ENCODE measurements around the gene WDR72. TPM values are rescaled to one million over a fixed set of nuclear protein-coding genes. Genes with fewer than 3 reads are reported as not detected.

Gene WDR72
- total and polyA plus RNA-seq, 2 of the 13 experiments (the other 11 are each of a cell fraction or from before 2014, with no cell fraction given), result 0.21 to 0.60 TPM

GRCh38 chr15:53511175-53511574 is 248.3 kb downstream of the WDR72 start (continued):
- TF ChIP-seq HNRNPK (IDR thresholded peaks at IDR 0.05; ENCODE audit: low read depth, low read length, poor library complexity, severe bottlenecking), result no peak
- 0 out of 2 replicates have a peak, but pooled peaks have one; percentile 9 for TF ChIP-seq RORA (CRISPR knock-in tag; IDR thresholded peaks at IDR 0.05)
- no peak for TF ChIP-seq SALL2 (CRISPR knock-in tag; IDR thresholded peaks at IDR 0.05)
- TF ChIP-seq EP300 (IDR thresholded peaks at IDR 0.05; ENCODE audit: low read depth in 2 of 2, low read length in 2 of 2), result peak in 1 of 2 experiments; percentile 19; a peak in 1 of 4 replicates
- no peak for TF ChIP-seq EP300 (CRISPR knock-in tag; IDR thresholded peaks at IDR 0.05; ENCODE audit: borderline replicate concordance)
- no peak for TF ChIP-seq SOX13 (IDR thresholded peaks at IDR 0.05)
- peak in 1 of 2 experiments; percentile 52; a peak in 1 of 4 replicates for TF ChIP-seq SOX13 (CRISPR knock-in tag; conservative IDR thresholded peaks at IDR 0.05 in 1 of 2, IDR thresholded peaks at IDR 0.05 in 1 of 2)
- peak; percentile 51; the same call in 1 of the 2 replicates for TF ChIP-seq ZMYM4 (CRISPR knock-in tag; IDR thresholded peaks at IDR 0.05)
- TF ChIP-seq SIX1 (CRISPR knock-in tag; IDR thresholded peaks at IDR 0.05; ENCODE audit: borderline replicate concordance), result peak; percentile 62; the same call in 1 of the 2 replicates
- TF ChIP-seq MED1 (CRISPR knock-in tag; IDR thresholded peaks at IDR 0.05), result peak; percentile 69; the same call in 1 of the 2 replicates
- TF ChIP-seq MXD3 (CRISPR knock-in tag; IDR thresholded peaks at IDR 0.05), result no peak

GRCh38 chr15:53506370-53506769 is 253.1 kb downstream of the WDR72 start:
- no peak for FAIRE-seq
- CTCF ChIA-PET (ENCODE audit: low intra/inter-chr PET ratio, low total read pairs), result no interaction called here
- 75% methylated on average over 2 of the region's 2 CpGs for WGBS (ENCODE audit: low lambda C conversion rate)
- TF ChIP-seq RNF219 (CRISPR knock-in tag; IDR thresholded peaks at IDR 0.05), result no peak
- TF ChIP-seq XBP1 (CRISPR knock-in tag; IDR thresholded peaks at IDR 0.05), result no peak
- TF ChIP-seq PHF5A (CRISPR knock-in tag; IDR thresholded peaks at IDR 0.05; ENCODE audit: low read depth, unreplicated experiment), result no peak
- TF ChIP-seq ZNF569 (CRISPR knock-in tag; IDR thresholded peaks at IDR 0.05; ENCODE audit: borderline replicate concordance), result no peak
- TF ChIP-seq ZFYVE20 (CRISPR knock-in tag; IDR thresholded peaks at IDR 0.05; ENCODE audit: borderline replicate concordance, low read depth), result no peak
- TF ChIP-seq ZUFSP (CRISPR knock-in tag; IDR thresholded peaks at IDR 0.05; ENCODE audit: borderline replicate concordance), result no peak
- TF ChIP-seq PATZ1 (CRISPR knock-in tag; IDR thresholded peaks at IDR 0.05), result no peak

More at GRCh38 chr15:53506370-53506769, 253.1 kb downstream of the WDR72 start:
- Histone ChIP-seq H3K27me3 (ENCODE audit: control insufficient read depth in 1 of 2, insufficient read depth in 2 of 2, low read length in 2 of 2) (no peaks in the 10 kb centered on the region), H4K20me1 (ENCODE audit: insufficient read depth, low read length) (no peaks in the 10 kb centered on the region), H3K27ac (ENCODE audit: extremely low read length, insufficient read depth, low read length) (no peak overlapping the region), H3K4me2 (ENCODE audit: low read depth, low read length) (no peak overlapping the region), H3K79me2 (ENCODE audit: insufficient read depth, low read length) (no peaks in the 10 kb centered on the region), H3K36me3 (replicated peaks in 1 of 2; ENCODE audit: control insufficient read depth in 1 of 2, insufficient read depth in 2 of 2, low read length in 2 of 2) (no peaks in the 10 kb centered on the region), H3K9ac (ENCODE audit: insufficient read depth, low read depth, low read length) (no peak overlapping the region), H3K4me1 (ENCODE audit: insufficient read depth, low read length) (peaks cover 18% of the 10 kb centered on the region), H3K9me3 (ENCODE audit: low read length) (no peaks in the 10 kb centered on the region), H2AFZ (ENCODE audit: low read length) (no peak overlapping the region), H3K4me3 (replicated peaks in 1 of 3; ENCODE audit: insufficient read depth in 1 of 3, low read depth in 2 of 3, low read length in 3 of 3) (no peak overlapping the region)
- BruUV-seq (replicated peaks), result no TSS peak
- DNase-seq (ENCODE audit: low spot score) (peak; percentile 7), ATAC-seq (peak; percentile 45; the same call in 1 of the 3 replicates)
- POLR2A ChIA-PET, result no interaction called here
- intact Hi-C loops (cut with micrococcal nuclease; ENCODE audit: unreplicated experiment), result no loop called here
- in situ Hi-C loops (cut with HindIII; ENCODE audit: extremely low pct_ligation_motif_present, low pct_unique_long_range_greater_than_20kb), result no loop called here

All from HepG2 (cell line).